CD4-positive, alpha-beta T cell (primary cell): Measurements from ENCODE around the gene LPAR1. TPM values are rescaled to one million over a fixed set of nuclear protein-coding genes. Genes with fewer than 3 reads are reported as not detected.

Source experiments
- ATAC-seq: fragments of 200-7000 bp; cut with Tn5 transposase; one replicate; pipeline ENCODE4 v1.10.0; 2022; ENCODE audit warnings: mild to moderate bottlenecking; ENCODE audit not compliant: poor library complexity
- CTCF ChIA-PET: fragments of 350-600 bp; sonication (Branson Sonifier 250); formaldehyde crosslinking; loops from one replicate; lab custom pipeline; 2021; ENCODE audit warnings: antibody characterized with exemption, inconsistent platforms; lab: Charles Lee
- POLR2A ChIA-PET: fragments of 350-600 bp; sonication (Branson Sonifier 250); formaldehyde crosslinking; loops from one replicate; lab custom pipeline; 2021; ENCODE audit warnings: antibody characterized with exemption, inconsistent platforms; lab: Charles Lee
- DNase-seq, 14 experiments: peaks; one replicate each; pipeline ENCODE4 v3.0.0-alpha.2; 2013 to 2020; ENCODE audit warnings: mixed read lengths in 2 of 14
- H3K27ac ChIP-seq, 2 donors: one replicate each; pipeline versions ENCODE4 v1.5.1 to v1.7.0; 2013; ENCODE audit warnings: low read length in 2 of 2, low read depth in 1 of 2, mild to moderate bottlenecking in 1 of 2
- H3K27me3 ChIP-seq, 2 experiments: 1 replicate in 1 of 2; 2 replicates in 1 of 2; pipeline versions ENCODE4 v1.6.1 to v1.7.0; 2013; ENCODE audit warnings: low read length in 2 of 2, control low read depth in 1 of 2, mild to moderate bottlenecking in 1 of 2, moderate library complexity in 1 of 2; ENCODE audit not compliant: insufficient read depth in 2 of 2, control insufficient read depth in 1 of 2
- H3K36me3 ChIP-seq: one replicate; pipeline ENCODE4 v1.6.1; 2013; ENCODE audit warnings: low read length, control low read depth; ENCODE audit not compliant: insufficient read depth
- H3K4me1 ChIP-seq: one replicate; pipeline ENCODE4 v1.6.1; 2013; ENCODE audit warnings: low read length, control low read depth; ENCODE audit not compliant: insufficient read depth
- H3K4me3 ChIP-seq: one replicate; pipeline ENCODE4 v1.5.1; 2013; ENCODE audit warnings: mild to moderate bottlenecking, low read length, moderate library complexity
- H3K9me3 ChIP-seq, 2 experiments: 1 replicate in 1 of 2; 2 replicates in 1 of 2; pipeline versions ENCODE4 v1.6.1 to v1.7.0; 2013; ENCODE audit warnings: low read length in 2 of 2, mild to moderate bottlenecking in 2 of 2, control low read depth in 1 of 2, moderate library complexity in 1 of 2; ENCODE audit not compliant: control insufficient read depth in 1 of 2, insufficient read depth in 1 of 2
- H3K27ac Mint-ChIP-seq: one replicate; pipeline ENCODE4 v1.8.0; 2020; ENCODE audit warnings: mixed read lengths
- H3K27me3 Mint-ChIP-seq: one replicate; pipeline ENCODE4 v1.8.0; 2021; ENCODE audit warnings: mixed read lengths
- H3K36me3 Mint-ChIP-seq: one replicate; pipeline ENCODE4 v1.8.0; 2021; ENCODE audit warnings: low read depth, mixed read lengths
- H3K4me1 Mint-ChIP-seq: one replicate; pipeline ENCODE4 v1.8.0; 2021; ENCODE audit warnings: low read depth, mixed read lengths
- H3K4me3 Mint-ChIP-seq: one replicate; pipeline ENCODE4 v1.8.0; 2020; ENCODE audit warnings: mild to moderate bottlenecking, mixed read lengths
- H3K9me3 Mint-ChIP-seq: one replicate; pipeline ENCODE4 v1.8.0; 2020; ENCODE audit warnings: mixed read lengths
- intact Hi-C, 2 experiments: fragments of 100-400 bp; cut with DNase I in 1 of 2; cut with micrococcal nuclease in 1 of 2; formaldehyde crosslinking; loops; one replicate each; pipeline versions ENCODE4 v1.15.1 to v1.9.0; 2023 to 2025; cut with DNase I, micrococcal nuclease
- total RNA-seq, 174 experiments: library from RNA in 2 of 174; stranded (reverse) in 2 of 174; gene quantifications; one replicate each; pipeline ENCODE4 v1.2.3 and lab custom pipeline; 2021 to 2026
- TF ChIP-seq, protein P1 (sequence below): fragments of 200-600 bp; IDR thresholded peaks from one replicate; pipeline ENCODE4 v1.8.0; 2022; ENCODE audit warnings: antibody characterized with exemption, mild to moderate bottlenecking

LPAR1 gene
- total RNA-seq, 2 experiments from 2014 or later: not detected

DNA sequence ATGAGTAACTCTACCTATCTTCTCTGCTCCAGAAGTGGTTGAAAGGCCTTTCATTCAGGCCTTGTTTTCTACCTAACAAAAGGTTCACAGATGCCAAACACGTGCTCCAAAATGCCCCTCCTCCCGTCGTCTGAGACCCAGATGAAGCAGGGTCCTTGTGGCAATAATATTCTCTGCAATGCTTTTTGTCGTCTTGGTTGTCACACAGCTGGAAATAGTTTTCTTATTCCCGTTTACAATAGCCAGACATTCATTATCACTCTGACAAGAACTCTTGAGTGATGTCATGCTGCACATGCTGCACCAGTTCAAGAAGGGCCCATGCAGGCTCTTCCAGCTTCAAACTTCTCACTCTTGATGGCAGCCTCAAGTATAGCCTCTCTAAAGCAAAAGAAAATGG lies 7.8 kb downstream of the LPAR1 start:
- ATAC-seq (no peak), DNase-seq (no peak)
- no peaks in the 10 kb centered on the region for H3K4me1 ChIP-seq
- peaks cover 3% of the 10 kb centered on the region for H3K9me3 Mint-ChIP-seq
- peaks cover 0 to 5% of the 10 kb centered on the region in 2 experiments for H3K27me3 ChIP-seq
- H3K9me3 ChIP-seq: no peaks in the 10 kb centered on the region
- no peak overlapping the region for H3K27ac Mint-ChIP-seq
- H3K27me3 Mint-ChIP-seq: peaks cover 31% of the 10 kb centered on the region
- no peak overlapping the region for H3K4me3 ChIP-seq
- ChIA-PET POLR2A (no interaction called here), CTCF (interaction anchor here (0.7 kb wide), 2 partner anchors 436 to 597 kb away, joined by 3 to 4 read pairs; no protein-coding TSS in a partner anchor)
- H3K4me1 Mint-ChIP-seq: no peaks in the 10 kb centered on the region
- H3K36me3 Mint-ChIP-seq: no peaks in the 10 kb centered on the region
- intact Hi-C loops: no loop called here
- no peaks in the 10 kb centered on the region for H3K36me3 ChIP-seq
- TF ChIP-seq, protein P1, sequence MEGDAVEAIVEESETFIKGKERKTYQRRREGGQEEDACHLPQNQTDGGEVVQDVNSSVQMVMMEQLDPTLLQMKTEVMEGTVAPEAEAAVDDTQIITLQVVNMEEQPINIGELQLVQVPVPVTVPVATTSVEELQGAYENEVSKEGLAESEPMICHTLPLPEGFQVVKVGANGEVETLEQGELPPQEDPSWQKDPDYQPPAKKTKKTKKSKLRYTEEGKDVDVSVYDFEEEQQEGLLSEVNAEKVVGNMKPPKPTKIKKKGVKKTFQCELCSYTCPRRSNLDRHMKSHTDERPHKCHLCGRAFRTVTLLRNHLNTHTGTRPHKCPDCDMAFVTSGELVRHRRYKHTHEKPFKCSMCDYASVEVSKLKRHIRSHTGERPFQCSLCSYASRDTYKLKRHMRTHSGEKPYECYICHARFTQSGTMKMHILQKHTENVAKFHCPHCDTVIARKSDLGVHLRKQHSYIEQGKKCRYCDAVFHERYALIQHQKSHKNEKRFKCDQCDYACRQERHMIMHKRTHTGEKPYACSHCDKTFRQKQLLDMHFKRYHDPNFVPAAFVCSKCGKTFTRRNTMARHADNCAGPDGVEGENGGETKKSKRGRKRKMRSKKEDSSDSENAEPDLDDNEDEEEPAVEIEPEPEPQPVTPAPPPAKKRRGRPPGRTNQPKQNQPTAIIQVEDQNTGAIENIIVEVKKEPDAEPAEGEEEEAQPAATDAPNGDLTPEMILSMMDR: no peak
- H3K27ac ChIP-seq: no peak overlapping the region
- no peak overlapping the region for H3K4me3 Mint-ChIP-seq

DNA sequence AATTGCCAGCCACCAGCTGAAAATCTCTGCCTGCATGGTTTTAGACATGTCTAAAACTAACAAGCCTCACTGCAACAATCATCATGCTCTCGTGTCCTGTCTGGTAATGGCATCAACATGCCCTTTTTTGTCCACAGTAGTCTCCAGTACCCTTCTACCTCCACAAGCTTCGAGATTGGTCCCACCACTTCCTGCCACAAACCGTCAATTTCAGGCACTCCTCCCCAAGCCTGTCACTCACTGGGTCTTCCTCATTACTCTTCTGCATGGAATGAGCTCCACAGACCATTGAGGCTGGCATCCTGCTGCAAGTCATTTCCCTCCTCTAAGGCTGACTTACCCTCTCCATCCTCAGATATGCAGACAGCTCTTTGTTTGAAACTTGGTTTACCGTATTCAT lies 9.0 kb downstream of the LPAR1 start:
- intact Hi-C loops: no loop called here
- TF ChIP-seq, protein P1: no peak
- POLR2A ChIA-PET: no interaction called here
- DNase-seq: no peak
- Mint-ChIP-seq H3K4me3 (no peak overlapping the region), H3K4me1 (no peaks in the 10 kb centered on the region), H3K27ac (no peak overlapping the region), H3K9me3 (peaks cover 5% of the 10 kb centered on the region), H3K36me3 (no peaks in the 10 kb centered on the region), H3K27me3 (peaks cover 20% of the 10 kb centered on the region)
- no peak for ATAC-seq
- CTCF ChIA-PET: no interaction called here
- H3K9me3 ChIP-seq: no peaks in the 10 kb centered on the region
- no peaks in the 10 kb centered on the region for H3K27me3 ChIP-seq
- H3K4me3 ChIP-seq: no peak overlapping the region
- H3K36me3 ChIP-seq: no peaks in the 10 kb centered on the region
- H3K27ac ChIP-seq: no peak overlapping the region
- no peaks in the 10 kb centered on the region for H3K4me1 ChIP-seq

DNA sequence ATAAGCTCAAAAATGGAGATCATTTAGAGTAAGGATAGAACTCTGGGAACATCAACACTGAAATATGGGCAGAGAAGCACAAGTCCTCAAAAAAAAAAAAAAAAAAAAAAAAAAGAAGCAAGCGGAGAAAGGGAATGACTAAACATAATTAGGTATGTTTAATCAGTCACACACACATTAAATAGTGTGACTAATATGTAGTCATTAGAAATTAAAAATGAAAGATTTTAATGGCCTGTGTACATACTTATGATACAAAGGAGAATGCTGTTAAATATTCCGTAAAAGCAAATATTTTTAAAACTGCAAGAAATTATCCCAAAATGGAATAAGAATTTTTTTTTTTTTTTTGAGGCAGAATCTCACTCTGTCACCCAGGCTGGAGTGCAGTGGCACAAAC lies 10.5 kb downstream of the LPAR1 start:
- H3K36me3 Mint-ChIP-seq: no peaks in the 10 kb centered on the region
- TF ChIP-seq, protein P1: no peak
- no peak overlapping the region for H3K4me3 Mint-ChIP-seq
- H3K27ac Mint-ChIP-seq: no peak overlapping the region
- no peak overlapping the region for H3K27ac ChIP-seq
- peaks cover 5% of the 10 kb centered on the region for H3K9me3 Mint-ChIP-seq
- H3K4me3 ChIP-seq: no peak overlapping the region
- CTCF ChIA-PET: no interaction called here
- no peaks in the 10 kb centered on the region for H3K27me3 ChIP-seq
- ATAC-seq (no peak), DNase-seq (no peak)
- H3K4me1 ChIP-seq: no peaks in the 10 kb centered on the region
- intact Hi-C loops: no loop called here
- POLR2A ChIA-PET: no interaction called here
- H3K4me1 Mint-ChIP-seq: no peaks in the 10 kb centered on the region
- H3K27me3 Mint-ChIP-seq: peaks cover 20% of the 10 kb centered on the region
- no peaks in the 10 kb centered on the region for H3K36me3 ChIP-seq
- H3K9me3 ChIP-seq: peaks cover 0 to 2% of the 10 kb centered on the region in 2 experiments
